Activated CD8-positive, alpha-beta memory T cell treated with anti-CD3 and anti-CD28 coated beads, Interleukin-2, amount 50 U/mL, for 24 hours (primary cell): ENCODE measurements around the gene ZNF789.
A peak's percentile ranks its signal among the peaks of the same experiment; 100 is the strongest.
"Not testable (repeated sequence)": the region's sequence is repeated elsewhere in the genome, so short reads cannot be mapped to it uniquely, and the experiment has no call there.

ENCODE experiments used
- DNase-seq: peaks from one replicate; pipeline ENCODE4 v3.0.0-alpha.2; 2020; ENCODE audit errors: extremely low read depth

ZNF789 gene

GRCh38 chr7:99472561-99473314, at the start of gene ZNF789:
TSS of gene ZNF789 (plus strand) at chr7:99472890. CDS start at chr7:99476457, 3,567 bp downstream.
- peak; percentile 95 for DNase-seq

- DNase-seq, result no peak
Observed at GRCh38 chr7:99424932-99425730, 47.6 kb upstream of the ZNF789 start.

- DNase-seq, result no peak
Observed at GRCh38 chr7:99428972-99429566, 43.6 kb upstream of the ZNF789 start.

- DNase-seq, result no peak
Observed at GRCh38 chr7:99429756-99430155, 42.9 kb upstream of the ZNF789 start.

GRCh38 chr7:99431756-99432540, 40.7 kb upstream of the ZNF789 start:
- DNase-seq, result not testable (repeated sequence)

- no peak for DNase-seq
Observed at GRCh38 chr7:99433158-99433557, 39.5 kb upstream of the ZNF789 start.

- DNase-seq, result no peak
Observed at GRCh38 chr7:99437946-99438572, 34.6 kb upstream of the ZNF789 start.

- peak; percentile 79 for DNase-seq
Observed at GRCh38 chr7:99438573-99439480, 33.9 kb upstream of the ZNF789 start, which contains the start of the genes CPSF4 and PTCD1. TSS of gene CPSF4 (plus strand) at chr7:99438943. CDS start at chr7:99439083, 140 bp downstream. TSS of gene PTCD1 (minus strand) at chr7:99438798. CDS start at chr7:99435242, 3,556 bp downstream.

- DNase-seq, result no peak
Observed at GRCh38 chr7:99440195-99440594, 32.5 kb upstream of the ZNF789 start.

- DNase-seq, result no peak
Observed at GRCh38 chr7:99446096-99446495, 26.6 kb upstream of the ZNF789 start.

GRCh38 chr7:99447943-99448342, 24.7 kb upstream of the ZNF789 start:
- no peak for DNase-seq

GRCh38 chr7:99448855-99449254, 23.8 kb upstream of the ZNF789 start:
- DNase-seq, result no peak

GRCh38 chr7:99449326-99449725, 23.4 kb upstream of the ZNF789 start:
- DNase-seq, result no peak

GRCh38 chr7:99451936-99452335, 20.8 kb upstream of the ZNF789 start:
- no peak for DNase-seq

GRCh38 chr7:99452541-99452940, 20.1 kb upstream of the ZNF789 start:
- no peak for DNase-seq

- no peak for DNase-seq
Observed at GRCh38 chr7:99453105-99453504, 19.6 kb upstream of the ZNF789 start.

- DNase-seq, result no peak
Observed at GRCh38 chr7:99455874-99456273, 16.8 kb upstream of the ZNF789 start.

- DNase-seq, result no peak
Observed at GRCh38 chr7:99456288-99456687, 16.4 kb upstream of the ZNF789 start.

GRCh38 chr7:99457050-99457649, 15.5 kb upstream of the ZNF789 start:
- no peak for DNase-seq
